ENCODE data around the gene GRM8. TPM values are rescaled to one million over a fixed set of nuclear protein-coding genes. Genes with fewer than 3 reads are reported as not detected.

GRM8 gene
- total RNA-seq, 2 donors from 2014 or later = not detected

- Mint-ChIP-seq H3K9me3 (peaks cover 11% of the 10 kb centered on the region), H3K4me3 (no peak overlapping the region), H3K27me3 (no peaks in the 10 kb centered on the region), H3K4me1 (no peaks in the 10 kb centered on the region), H3K36me3 (ENCODE audit: low read depth) (no peaks in the 10 kb centered on the region), H3K27ac (no peak overlapping the region)
- no peak for ATAC-seq (replicated peaks)
Measured at GRCh38 chr7:126426652-126427051, 826.1 kb downstream of the GRM8 start.

- Mint-ChIP-seq H3K27ac (no peak overlapping the region), H3K4me1 (no peaks in the 10 kb centered on the region), H3K4me3 (no peak overlapping the region), H3K9me3 (peaks cover 15% of the 10 kb centered on the region), H3K27me3 (no peaks in the 10 kb centered on the region), H3K36me3 (ENCODE audit: low read depth) (no peaks in the 10 kb centered on the region)
- ATAC-seq (replicated peaks) = no peak
Measured at GRCh38 chr7:126424985-126425384, 827.8 kb downstream of the GRM8 start.

- no peak for ATAC-seq (replicated peaks)
- Mint-ChIP-seq H3K4me3 (no peak overlapping the region), H3K36me3 (ENCODE audit: low read depth) (no peaks in the 10 kb centered on the region), H3K4me1 (no peaks in the 10 kb centered on the region), H3K27me3 (no peaks in the 10 kb centered on the region), H3K9me3 (peaks cover 8% of the 10 kb centered on the region), H3K27ac (no peak overlapping the region)
Measured at GRCh38 chr7:126419047-126419446, 833.7 kb downstream of the GRM8 start.

DNA sequence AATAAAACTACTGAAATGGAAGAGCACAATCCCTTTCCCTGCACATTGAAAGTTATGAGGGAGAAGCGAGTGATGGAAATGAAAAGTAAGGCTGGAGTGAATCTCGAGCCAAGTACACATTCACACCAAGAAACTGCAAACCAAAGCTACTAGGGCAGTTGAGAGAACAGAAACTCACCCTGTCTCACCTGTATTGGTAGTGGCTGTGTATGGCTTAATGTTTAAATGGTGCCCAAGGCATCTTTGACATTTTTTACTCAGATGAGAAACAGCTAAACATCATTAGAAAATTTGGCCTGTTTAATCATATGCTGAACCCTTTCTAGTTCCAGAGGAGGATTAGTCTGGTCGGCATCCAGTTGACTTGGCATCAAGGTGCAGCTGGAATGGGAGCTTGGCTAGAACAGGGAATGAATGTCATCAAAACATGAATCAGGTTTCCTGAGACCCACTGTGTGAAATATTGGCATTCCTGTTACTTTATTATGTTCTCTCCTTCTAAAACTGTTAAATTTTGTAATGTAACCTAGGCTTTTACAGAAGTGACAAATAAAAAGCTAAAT lies 840.8 kb downstream of the GRM8 start:
- Mint-ChIP-seq H3K36me3 (ENCODE audit: low read depth) (no peaks in the 10 kb centered on the region), H3K9me3 (peaks cover 3% of the 10 kb centered on the region), H3K27ac (no peak overlapping the region), H3K4me1 (no peaks in the 10 kb centered on the region), H3K27me3 (no peaks in the 10 kb centered on the region), H3K4me3 (no peak overlapping the region)
- ATAC-seq (replicated peaks) = no peak

DNA sequence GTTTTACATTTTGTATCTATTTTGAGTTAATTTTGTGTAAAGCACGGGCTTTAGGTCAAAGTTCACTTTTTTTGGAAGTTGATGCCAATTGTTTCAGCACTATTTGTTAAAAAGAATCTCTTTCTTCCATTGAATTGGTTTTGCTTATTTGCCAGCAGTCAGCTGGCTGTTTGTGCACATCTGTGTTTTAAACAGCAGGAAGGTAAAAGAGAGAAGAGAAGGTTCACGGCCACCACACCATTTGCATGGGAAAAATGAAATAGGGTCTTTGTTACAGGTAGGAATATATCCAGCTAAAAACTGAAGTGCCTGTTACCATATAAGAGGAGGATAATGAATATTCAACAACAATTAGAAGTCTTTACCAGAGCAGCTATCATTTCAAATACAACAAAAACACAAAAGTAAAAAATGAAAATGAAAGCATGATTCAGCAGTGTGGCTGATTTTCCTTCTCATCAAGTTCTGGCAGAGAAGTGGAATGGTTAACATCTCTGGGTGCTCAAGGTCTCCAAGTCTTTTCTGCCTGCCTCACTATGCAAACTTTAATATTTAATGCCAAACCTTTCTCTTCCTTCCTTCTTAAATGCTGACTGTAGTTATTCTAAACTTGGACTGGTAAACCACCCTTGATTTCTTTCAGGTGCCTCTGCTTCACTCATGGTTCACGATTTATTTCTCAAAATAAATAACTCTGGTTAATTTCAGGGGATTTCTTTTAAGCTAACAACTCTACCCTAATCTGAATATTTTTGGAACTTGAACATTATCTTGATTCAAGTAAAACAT lies 841.5 kb downstream of the GRM8 start:
- no peak for ATAC-seq (replicated peaks)
- no peak overlapping the region for H3K4me3 Mint-ChIP-seq
- no peak overlapping the region for H3K27ac Mint-ChIP-seq
- H3K27me3 Mint-ChIP-seq = no peaks in the 10 kb centered on the region
- H3K36me3 Mint-ChIP-seq (ENCODE audit: low read depth) = no peaks in the 10 kb centered on the region
- H3K4me1 Mint-ChIP-seq = no peaks in the 10 kb centered on the region
- H3K9me3 Mint-ChIP-seq = peaks cover 3% of the 10 kb centered on the region

GRCh38 chr7:126403040-126403439 lies 849.7 kb downstream of the GRM8 start:
- Mint-ChIP-seq H3K27me3 (no peaks in the 10 kb centered on the region), H3K9me3 (peaks cover 14% of the 10 kb centered on the region), H3K4me1 (no peaks in the 10 kb centered on the region), H3K36me3 (ENCODE audit: low read depth) (no peaks in the 10 kb centered on the region), H3K27ac (no peak overlapping the region), H3K4me3 (no peak overlapping the region)
- ATAC-seq (replicated peaks) = no peak

DNA sequence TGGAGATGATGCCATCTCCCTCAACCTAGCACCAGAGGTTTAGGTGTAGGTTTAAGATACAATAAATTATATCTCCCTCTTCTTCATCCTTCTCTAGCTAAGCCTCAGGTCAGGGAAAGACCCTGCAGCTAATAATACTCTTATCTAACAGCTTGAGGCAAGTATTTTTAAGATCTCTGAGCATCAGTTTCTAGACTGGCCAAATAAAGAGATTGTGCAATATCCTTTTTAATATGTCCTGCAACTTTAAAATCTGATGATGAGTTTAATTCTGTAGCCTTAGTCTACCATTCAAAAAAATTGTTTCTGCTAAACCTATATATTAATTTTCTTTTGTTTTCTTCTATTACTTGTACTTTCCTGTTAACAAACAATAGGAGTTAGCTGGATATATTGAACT lies 850.8 kb downstream of the GRM8 start:
- no peak overlapping the region for H3K4me3 Mint-ChIP-seq
- no peaks in the 10 kb centered on the region for H3K36me3 Mint-ChIP-seq (ENCODE audit: low read depth)
- ATAC-seq (replicated peaks) = no peak
- H3K4me1 Mint-ChIP-seq = no peaks in the 10 kb centered on the region
- H3K9me3 Mint-ChIP-seq = peaks cover 14% of the 10 kb centered on the region
- no peak overlapping the region for H3K27ac Mint-ChIP-seq
- H3K27me3 Mint-ChIP-seq = no peaks in the 10 kb centered on the region

- no peaks in the 10 kb centered on the region for H3K36me3 Mint-ChIP-seq (ENCODE audit: low read depth)
- H3K27ac Mint-ChIP-seq = no peak overlapping the region
- no peaks in the 10 kb centered on the region for H3K4me1 Mint-ChIP-seq
- no peaks in the 10 kb centered on the region for H3K27me3 Mint-ChIP-seq
- H3K9me3 Mint-ChIP-seq = peaks cover 14% of the 10 kb centered on the region
- no peak for ATAC-seq (replicated peaks)
- H3K4me3 Mint-ChIP-seq = no peak overlapping the region
Measured at GRCh38 chr7:126398851-126399529, 853.8 kb downstream of the GRM8 start.

GRCh38 chr7:126398285-126398684 lies 854.5 kb downstream of the GRM8 start:
- no peak overlapping the region for H3K27ac Mint-ChIP-seq
- no peak overlapping the region for H3K4me3 Mint-ChIP-seq
- H3K27me3 Mint-ChIP-seq = no peaks in the 10 kb centered on the region
- peaks cover 11% of the 10 kb centered on the region for H3K9me3 Mint-ChIP-seq
- no peak for ATAC-seq (replicated peaks)
- H3K36me3 Mint-ChIP-seq (ENCODE audit: low read depth) = no peaks in the 10 kb centered on the region
- H3K4me1 Mint-ChIP-seq = no peaks in the 10 kb centered on the region

- Mint-ChIP-seq H3K4me3 (no peak overlapping the region), H3K9me3 (peaks cover 11% of the 10 kb centered on the region), H3K27ac (no peak overlapping the region), H3K4me1 (no peaks in the 10 kb centered on the region), H3K36me3 (ENCODE audit: low read depth) (no peaks in the 10 kb centered on the region), H3K27me3 (no peaks in the 10 kb centered on the region)
- ATAC-seq (replicated peaks) = no peak
Measured at GRCh38 chr7:126394406-126394805, 858.3 kb downstream of the GRM8 start.

Other genes with a start within 250 kb of the GRM8 start
- 10 to 100 TPM; 34.8 to 37.1 TPM for gene ZNF800, start 139.8 kb upstream of the GRM8 start, total RNA-seq

Measured in activated T-helper 17 cell treated with anti-CD3 and anti-CD28 coated beads, Interleukin-2, amount 50 U/mL, for 72 hours (primary cell).